Pancreas (tissue), 10 donors: Measurements from ENCODE around the gene APOBEC4. TPM values are rescaled to one million over a fixed set of nuclear protein-coding genes. Genes with fewer than 3 reads are reported as not detected.

ENCODE experiments used
- ATAC-seq, 4 donors: fragments of 200-7000 bp; cut with Tn5 transposase; one replicate each; pipeline versions ENCODE4 v1.8.0 to v1.9.1; 2020; ENCODE audit warnings: mild to moderate bottlenecking in 4 of 4, moderate library complexity in 4 of 4
- DNase-seq, 6 donors: peaks; one replicate each; pipeline ENCODE4 v3.0.0-alpha.2; 2020
- FAIRE-seq: peaks from 2 replicates; lab custom pipeline; 2012; peaks lifted over from hg19 to GRCh38; lab: Jason Lieb, UNC
- H3K27ac ChIP-seq, 4 donors: fragments of 200-600 bp; sonication (generic); 1 replicate in 3 of 4; 2 replicates in 1 of 4; pipeline versions ENCODE4 v1.5.0 to v1.8.0; 2020
- H3K27me3 ChIP-seq, 4 donors: fragments of 200-600 bp; one replicate each; pipeline ENCODE4 v1.8.0; 2021
- H3K36me3 ChIP-seq, 3 donors: fragments of 200-600 bp; sonication (generic) in 1 of 3; one replicate each; pipeline versions ENCODE4 v1.5.0 to v1.8.0; 2020 to 2021
- H3K4me1 ChIP-seq, 3 donors: fragments of 200-600 bp; one replicate each; pipeline ENCODE4 v1.8.0; 2021
- H3K4me3 ChIP-seq, 4 donors: fragments of 200-600 bp; sonication (generic) in 2 of 4; one replicate each; pipeline versions ENCODE4 v1.5.0 to v1.8.0; 2020 to 2021
- H3K9me3 ChIP-seq, 4 donors: fragments of 200-600 bp; one replicate each; pipeline ENCODE4 v1.8.0; 2021
- CTCF ChIP-seq, 4 donors: fragments of 200-600 bp; sonication (generic) in 3 of 4; IDR thresholded peaks; one replicate each; pipeline versions ENCODE4 v1.5.0 to v1.8.0; 2021; ENCODE audit warnings: antibody characterized with exemption in 4 of 4
- WGBS, 2 donors: extraction: QIAGEN DNeasy Blood & Tissue Kit; methylation state at CpG; one replicate each; pipeline ENCODE4 v1.1.7; 2013; 5-methylcytosine and 5-hydroxymethylcytosine counted together
- intact Hi-C, 3 donors: fragments of 100-400 bp; cut with DNase I; formaldehyde crosslinking; loops; one replicate each; pipeline versions ENCODE4 v1.11.1 to v1.14.2; 2022
- polyA plus RNA-seq, 2 donors: library from polyadenylated mRNA; stranded (reverse); fragments of 200-250 nt; gene quantifications; one replicate each; pipeline ENCODE4 v1.2.3, GENCODE V29; 2013
- total RNA-seq, 6 donors: library from RNA; stranded (reverse); fragmentation: NEBNext Ultra II Directional in 4 of 6; extraction: Animal tissue kit (Norgen Biotek cat#: 25700) in 4 of 6; gene quantifications; one replicate each; pipeline versions ENCODE4 v1.2.1 to v1.2.4, GENCODE V29; 2021 to 2023
- donor health status: healthy with polysubstance abuse.
- donor health status: DM: no; HTN: no; CAD: no; lungs with moderate emphysema.
- donor health status: DM: no; HTN: no; CAD: no.
- donor health status: control.
- donor health status: control.
- donor health status: Bipolar disorder and iron deficiency.
- donor health status: DM: yes; HTN: yes; CAD: no.
- donor health status: DM: no; HTN: no; CAD: no.
- donor health status: DM: no; HTN: no; CAD: no.
- donor health status: DM: yes; HTN: yes; CAD: no.

APOBEC4 gene
- total and polyA plus RNA-seq, 8 donors = 0.05 TPM; not detected in 7

GRCh38 chr1:183653462-183653794, 312 bp upstream of the APOBEC4 start:
- WGBS, 2 donors = 75 to 80% methylated on average over 3 of the region's 3 CpGs
- intact Hi-C loops = loop anchor here (5.0 to 10.0 kb wide), 3 partner anchors 259 to 264 kb away; no protein-coding TSS in a partner anchor
- no peak overlapping the region for H3K27ac ChIP-seq
- no peaks in the 10 kb centered on the region for H3K36me3 ChIP-seq
- peaks cover 0 to 3% (median 0%) of the 10 kb centered on the region in 3 donors for H3K4me1 ChIP-seq
- ATAC-seq (peak in 1 of 4 donors; percentile 4), FAIRE-seq (no peak), DNase-seq (no peak)
- TF ChIP-seq CTCF (IDR thresholded peaks at IDR 0.05) = no peak
- no peaks in the 10 kb centered on the region for H3K27me3 ChIP-seq
- H3K4me3 ChIP-seq = no peak overlapping the region
- no peaks in the 10 kb centered on the region for H3K9me3 ChIP-seq

- no peak for TF ChIP-seq CTCF (IDR thresholded peaks at IDR 0.05)
- FAIRE-seq (no peak), ATAC-seq (no peak), DNase-seq (no peak)
- Histone ChIP-seq H3K27ac (no peak overlapping the region), H3K9me3 (no peaks in the 10 kb centered on the region), H3K36me3 (no peaks in the 10 kb centered on the region), H3K27me3 (no peaks in the 10 kb centered on the region), H3K4me3 (no peak overlapping the region), H3K4me1 (peaks cover 0 to 3% (median 0%) of the 10 kb centered on the region in 3 donors)
- intact Hi-C loops = loop anchor here (5.0 to 10.0 kb wide), 3 partner anchors 260 to 265 kb away; no protein-coding TSS in a partner anchor
- WGBS, 2 donors = 46 to 69% methylated on average over 1 of the region's 1 CpG
These were observed 1.0 kb downstream of the APOBEC4 start for GRCh38 chr1:183652107-183652506.

GRCh38 chr1:183651612-183652011, 1.5 kb downstream of the APOBEC4 start:
- no peak for DNase-seq
- Histone ChIP-seq H3K27ac (no peak overlapping the region), H3K4me3 (no peak overlapping the region), H3K4me1 (peaks cover 0 to 3% (median 0%) of the 10 kb centered on the region in 3 donors), H3K36me3 (no peaks in the 10 kb centered on the region), H3K9me3 (no peaks in the 10 kb centered on the region), H3K27me3 (no peaks in the 10 kb centered on the region)
- TF ChIP-seq CTCF (IDR thresholded peaks at IDR 0.05) = no peak
- no peak for ATAC-seq
- intact Hi-C loops = loop anchor here (5.0 to 10.0 kb wide), 3 partner anchors 261 to 266 kb away; no protein-coding TSS in a partner anchor
- WGBS, 2 donors = 74 to 79% methylated on average over 5 of the region's 5 CpGs
- FAIRE-seq = no peak

DNA sequence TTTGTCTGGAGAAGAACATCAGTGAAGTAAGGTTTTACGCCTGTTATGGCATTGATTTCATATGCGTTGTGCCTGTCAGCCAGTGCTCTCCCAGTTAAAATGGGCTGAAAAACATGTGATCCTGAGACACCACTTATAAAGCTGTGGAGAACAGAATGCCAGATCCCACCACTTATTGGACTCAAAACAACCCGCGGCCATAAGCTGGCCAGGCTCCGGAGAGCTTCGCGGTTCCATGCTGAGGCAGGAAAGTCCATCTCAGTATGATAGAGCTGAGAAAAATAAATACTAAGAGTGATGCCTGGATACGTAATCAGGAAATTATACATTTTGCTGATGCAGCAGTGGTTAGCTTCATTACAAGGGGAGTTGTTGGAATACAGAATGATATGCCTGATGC, 5.1 kb downstream of the APOBEC4 start:
- no peak for ATAC-seq
- Histone ChIP-seq H3K36me3 (no peaks in the 10 kb centered on the region), H3K4me3 (no peak overlapping the region), H3K27ac (no peak overlapping the region), H3K4me1 (no peaks in the 10 kb centered on the region), H3K27me3 (no peaks in the 10 kb centered on the region), H3K9me3 (no peaks in the 10 kb centered on the region)
- intact Hi-C loops = no loop called here
- no peak for DNase-seq
- FAIRE-seq = no peak
- WGBS, 2 donors = 80 to 91% methylated on average over 8 of the region's 8 CpGs
- TF ChIP-seq CTCF (IDR thresholded peaks at IDR 0.05) = no peak

- Histone ChIP-seq H3K27ac (no peak overlapping the region), H3K36me3 (no peaks in the 10 kb centered on the region), H3K4me3 (no peak overlapping the region), H3K27me3 (peaks cover 0 to 5% (median 0%) of the 10 kb centered on the region in 4 donors), H3K9me3 (no peaks in the 10 kb centered on the region), H3K4me1 (no peaks in the 10 kb centered on the region)
- TF ChIP-seq CTCF (IDR thresholded peaks at IDR 0.05) = no peak
- FAIRE-seq (no peak), ATAC-seq (no peak), DNase-seq (no peak)
- intact Hi-C loops = no loop called here
These were observed 6.3 kb downstream of the APOBEC4 start for GRCh38 chr1:183646776-183647175.
